Fibroblast of upper back skin (primary cell): ENCODE data around the gene EDEM2.
"Not testable (repeated sequence)": the region's sequence is repeated elsewhere in the genome, so short reads cannot be mapped to it uniquely, and the experiment has no call there.

Experiments
- DNase-seq: peaks from one replicate; pipeline ENCODE4 v3.0.0-alpha.2; 2013

EDEM2 gene

GRCh38 chr20:35122756-35123405 is 24.3 kb downstream of the EDEM2 start:
- no peak for DNase-seq

DNA sequence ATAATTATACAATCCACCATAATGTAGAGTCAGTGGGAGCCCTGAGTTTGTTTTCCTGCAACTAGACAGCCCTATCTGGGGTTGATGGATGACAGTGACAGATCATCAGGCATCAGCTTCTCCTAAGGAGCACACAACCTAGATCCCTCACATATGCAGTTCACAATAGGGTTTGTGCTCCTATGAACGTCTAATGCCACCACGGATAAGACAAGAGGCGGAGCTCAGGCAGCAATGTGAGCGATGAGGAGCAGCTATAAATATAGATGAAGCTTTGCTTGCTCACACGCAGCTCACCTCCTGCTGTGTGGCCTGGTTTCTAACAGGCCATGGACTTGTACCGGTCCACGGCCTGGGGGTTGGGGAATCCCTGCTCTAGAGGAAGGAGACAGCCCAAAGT is 25.9 kb downstream of the EDEM2 start:
- no peak for DNase-seq

- DNase-seq = peak; percentile 46
These were observed 27.0 kb downstream of the EDEM2 start for GRCh38 chr20:35120012-35120701.

DNA sequence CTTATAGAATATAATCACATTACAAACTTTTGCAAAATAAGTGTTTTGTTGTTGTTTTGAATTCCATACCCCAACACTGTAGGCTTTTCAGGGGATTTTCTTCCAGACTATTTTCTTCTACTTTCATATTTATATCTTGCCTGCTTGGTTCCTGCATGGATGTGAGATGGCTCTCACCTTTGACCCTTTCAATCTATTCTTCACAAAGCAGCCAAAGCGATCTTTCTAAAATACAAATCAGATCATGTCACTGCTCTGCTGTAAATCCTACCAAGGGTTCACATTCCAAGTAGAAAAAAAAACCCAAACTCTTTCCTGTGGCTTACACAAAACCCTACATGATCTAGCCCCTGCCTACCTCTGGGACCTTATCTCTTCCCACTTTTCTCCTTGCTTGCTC is 29.5 kb downstream of the EDEM2 start:
- DNase-seq = no peak

GRCh38 chr20:35117196-35117595 is 29.9 kb downstream of the EDEM2 start:
- no peak for DNase-seq

DNA sequence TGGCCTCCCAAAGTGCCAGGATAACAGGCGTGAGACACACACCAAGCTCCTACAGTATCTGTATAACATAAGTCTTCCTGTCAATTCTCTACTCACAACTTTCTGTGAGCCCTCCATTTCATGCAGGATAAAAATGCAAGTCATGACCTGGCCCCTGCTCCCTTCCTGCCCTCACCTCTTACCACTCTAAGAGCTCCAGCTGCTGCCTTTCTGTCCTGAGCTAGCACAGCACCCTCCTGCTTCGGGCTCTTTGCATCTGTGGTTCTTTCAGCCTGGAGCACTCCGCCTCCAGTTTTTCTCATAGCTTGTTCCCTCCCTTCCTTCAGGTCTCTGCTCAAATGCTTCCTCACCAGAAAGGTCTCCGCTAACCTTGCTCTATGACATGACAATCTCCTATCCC is 30.9 kb downstream of the EDEM2 start:
- DNase-seq = no peak

DNA sequence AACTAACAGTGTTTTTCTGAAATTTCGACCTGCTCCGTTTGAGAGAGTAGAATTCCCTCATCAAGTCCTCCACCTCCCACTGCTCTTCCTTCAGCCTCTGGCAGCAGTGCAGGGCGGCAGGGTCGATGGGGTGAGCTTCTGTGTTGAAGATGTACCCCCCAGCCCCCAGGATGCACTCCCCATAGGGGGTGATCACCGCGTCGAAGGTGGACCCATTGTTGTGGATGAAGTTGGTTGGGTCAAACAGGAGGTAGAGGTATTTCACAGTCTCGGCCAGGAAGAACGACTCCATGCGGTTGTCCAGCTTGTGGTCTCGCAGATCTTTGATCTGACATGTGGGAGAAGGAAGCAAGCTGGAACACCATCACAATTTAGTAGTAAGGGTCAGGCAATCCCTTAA is 31.5 kb downstream of the EDEM2 start:
- no peak for DNase-seq

DNA sequence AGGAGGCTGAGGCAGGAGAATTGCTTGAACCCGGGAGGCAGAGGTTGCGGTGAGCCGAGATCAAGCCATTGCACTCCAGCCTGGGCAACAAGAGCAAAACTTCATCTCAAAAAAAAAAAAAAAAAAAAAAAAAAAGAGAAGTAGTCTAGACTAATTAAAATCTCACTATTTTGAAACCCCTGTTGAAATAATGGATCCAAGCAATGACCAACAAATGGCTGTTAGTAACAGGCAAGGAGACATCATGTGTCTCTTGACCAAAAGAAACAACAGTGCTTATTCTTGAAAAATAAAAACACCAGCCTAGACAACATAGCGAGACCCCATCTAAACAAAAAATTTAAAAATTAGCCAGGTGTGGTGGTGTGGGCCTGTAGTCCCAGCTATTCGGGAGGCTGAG is 34.9 kb downstream of the EDEM2 start:
- not testable (repeated sequence) for DNase-seq

- DNase-seq = peak; percentile 75
These were observed 35.8 kb downstream of the EDEM2 start for GRCh38 chr20:35111141-35111888.

- DNase-seq = no peak
These were observed 38.2 kb downstream of the EDEM2 start for GRCh38 chr20:35108921-35109320.

DNA sequence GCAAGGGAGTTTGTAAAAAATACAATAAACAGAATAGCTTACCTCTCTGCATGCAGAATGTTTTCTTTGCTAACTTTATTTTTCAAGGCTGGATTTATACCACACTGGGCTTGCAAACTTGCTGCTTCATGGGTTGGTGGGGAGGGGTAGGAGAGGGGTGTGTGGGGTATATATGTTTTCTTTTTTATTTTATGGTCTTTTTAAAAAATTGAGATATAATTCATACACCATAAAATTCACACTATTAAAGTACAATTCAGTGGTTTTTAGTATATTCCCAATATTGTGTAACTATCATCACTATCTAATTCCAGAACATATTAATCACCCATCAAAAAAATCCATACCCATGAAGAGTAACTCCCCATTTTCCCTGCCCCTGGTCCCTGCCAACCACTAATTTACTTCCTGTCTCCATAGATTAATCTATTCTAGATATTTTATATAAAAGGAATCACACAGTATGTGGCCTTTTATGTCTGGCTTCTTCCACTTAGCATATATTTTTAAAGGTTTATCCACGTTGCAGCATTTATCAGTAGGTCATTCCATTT is 40.2 kb downstream of the EDEM2 start:
- peak; percentile 17 for DNase-seq

DNA sequence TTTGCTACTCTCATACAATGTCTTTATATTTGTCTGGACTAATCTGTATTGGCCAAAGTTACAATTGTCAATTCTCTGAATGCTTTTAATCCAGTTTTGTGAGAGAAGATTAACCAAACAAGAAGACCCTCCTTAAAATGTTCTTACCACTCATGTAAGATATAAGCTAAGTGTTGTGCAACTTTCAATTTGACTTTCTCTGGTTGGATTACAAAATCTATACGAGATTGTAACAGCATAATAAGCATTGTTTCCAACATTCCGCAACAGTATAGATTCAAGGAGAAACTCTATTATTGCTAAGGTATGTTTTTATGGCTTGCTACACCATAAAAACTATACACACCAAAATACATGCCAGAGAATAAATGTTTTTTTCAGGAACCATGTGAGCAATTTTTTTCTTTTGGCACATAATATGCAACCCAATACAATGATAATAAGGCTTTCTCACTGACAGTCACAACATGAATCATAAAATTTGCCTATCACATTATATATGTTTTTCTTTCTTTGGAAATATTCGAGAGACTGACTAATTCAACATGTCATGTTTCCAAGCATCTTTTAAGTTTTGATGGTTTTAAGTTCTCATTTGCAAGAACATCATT is 42.3 kb downstream of the EDEM2 start:
- peak; percentile 8 for DNase-seq

DNA sequence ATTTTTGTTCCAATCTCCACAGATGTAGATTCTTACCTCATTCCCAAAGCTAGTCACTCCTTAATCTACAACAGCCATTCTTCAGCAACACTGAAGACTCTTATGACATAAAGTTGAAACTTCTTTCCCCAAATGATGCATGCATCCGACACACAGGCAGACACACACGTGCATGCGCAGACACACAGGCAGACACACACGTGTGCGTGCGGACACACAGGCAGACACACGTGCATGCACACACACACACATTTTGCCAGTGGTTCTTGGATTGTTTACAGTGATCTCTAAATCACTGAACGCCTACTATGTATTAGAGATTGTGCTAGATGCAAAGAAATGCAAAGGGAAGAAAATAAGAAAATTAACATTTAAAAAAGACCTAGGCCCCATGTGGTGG is 45.5 kb downstream of the EDEM2 start:
- no peak for DNase-seq

DNA sequence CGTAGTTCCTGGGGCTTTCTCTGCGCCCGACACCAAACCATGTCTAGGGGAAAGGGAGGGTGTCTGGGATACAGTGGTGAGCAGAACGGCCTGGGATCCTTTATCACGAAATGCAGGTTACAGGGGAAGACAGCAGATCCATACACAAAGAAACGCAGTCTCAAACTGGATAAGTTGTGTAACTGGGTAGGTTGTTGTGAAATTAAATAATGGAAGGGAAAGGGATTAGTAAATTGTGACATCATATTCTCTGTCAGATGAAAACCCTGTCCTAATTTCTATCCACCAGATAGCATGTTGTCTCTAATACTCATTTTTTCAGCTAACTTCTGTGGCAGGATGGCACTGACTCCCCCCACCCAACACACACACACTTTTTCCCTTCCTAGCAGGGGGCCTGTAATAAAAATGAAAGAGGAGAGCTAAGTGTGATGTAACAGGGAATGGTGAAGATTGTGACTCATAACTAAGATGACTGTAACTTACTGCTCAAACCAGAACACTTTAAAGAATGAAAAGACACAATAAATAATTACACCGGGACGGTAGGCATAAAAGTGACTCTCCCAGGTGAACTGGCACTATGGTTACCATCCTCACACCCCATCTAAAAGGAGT is 53.8 kb downstream of the EDEM2 start:
- DNase-seq = peak; percentile 83

GRCh38 chr20:35092524-35093266 is 54.4 kb downstream of the EDEM2 start, which contains the start of gene TRPC4AP:
Gene TRPC4AP (minus strand): TSS chr20:35092807. CDS start chr20:35092781, 26 bp downstream.
- DNase-seq = peak; percentile 87

GRCh38 chr20:35091816-35092523 is 55.2 kb downstream of the EDEM2 start:
- peak; percentile 16 for DNase-seq

- no peak for DNase-seq
These were observed 58.6 kb downstream of the EDEM2 start for GRCh38 chr20:35088231-35089145.

GRCh38 chr20:35087791-35088190 is 59.3 kb downstream of the EDEM2 start:
- no peak for DNase-seq

GRCh38 chr20:35087355-35087754 is 59.8 kb downstream of the EDEM2 start:
- DNase-seq = no peak
